GM21737 (cell line): Measurements from ENCODE around the gene SLC38A8.

ENCODE experiments used
- ATAC-seq: cut with Tn5 transposase; IDR thresholded peaks from one replicate; pipeline ENCODE4 v1.9.1; 2021; ENCODE audit warnings: mild to moderate bottlenecking, moderate library complexity; ENCODE audit not compliant: unreplicated experiment

Gene SLC38A8

GRCh38 chr16:84068783-84069462 is 26.3 kb upstream of the SLC38A8 start:
- no peak for ATAC-seq

GRCh38 chr16:84068041-84068440 is 25.4 kb upstream of the SLC38A8 start:
- no peak for ATAC-seq

- no peak for ATAC-seq
Observed at GRCh38 chr16:84067640-84068039, 25.0 kb upstream of the SLC38A8 start.

GRCh38 chr16:84065536-84066132 is 23.0 kb upstream of the SLC38A8 start:
- ATAC-seq = no peak

- ATAC-seq = no peak
Observed at GRCh38 chr16:84063980-84064379, 21.4 kb upstream of the SLC38A8 start.

- ATAC-seq = no peak
Observed at GRCh38 chr16:84062734-84063640, 20.4 kb upstream of the SLC38A8 start.

GRCh38 chr16:84061236-84061819 is 18.7 kb upstream of the SLC38A8 start:
- ATAC-seq = no peak

- ATAC-seq = no peak
Observed at GRCh38 chr16:84059946-84060901, 17.6 kb upstream of the SLC38A8 start.

- ATAC-seq = no peak
Observed at GRCh38 chr16:84059111-84059510, 16.5 kb upstream of the SLC38A8 start.

GRCh38 chr16:84058664-84059063 is 16.1 kb upstream of the SLC38A8 start:
- ATAC-seq = no peak

- ATAC-seq = no peak
Observed at GRCh38 chr16:84058211-84058610, 15.6 kb upstream of the SLC38A8 start.

GRCh38 chr16:84056933-84057332 is 14.3 kb upstream of the SLC38A8 start:
- no peak for ATAC-seq

GRCh38 chr16:84055801-84056634 is 13.4 kb upstream of the SLC38A8 start:
- no peak for ATAC-seq

- no peak for ATAC-seq
Observed at GRCh38 chr16:84055366-84055765, 12.8 kb upstream of the SLC38A8 start.

- no peak for ATAC-seq
Observed at GRCh38 chr16:84054916-84055315, 12.3 kb upstream of the SLC38A8 start.

GRCh38 chr16:84054271-84054670 is 11.7 kb upstream of the SLC38A8 start:
- no peak for ATAC-seq

GRCh38 chr16:84053237-84053636 is 10.6 kb upstream of the SLC38A8 start:
- ATAC-seq = no peak

- no peak for ATAC-seq
Observed at GRCh38 chr16:84052071-84052622, 9.6 kb upstream of the SLC38A8 start.

GRCh38 chr16:84050316-84050715 is 7.7 kb upstream of the SLC38A8 start:
- ATAC-seq = no peak
